Smooth muscle cell (in vitro differentiated cells): ENCODE results near the gene PCP4L1. TPM values are rescaled to one million over a fixed set of nuclear protein-coding genes. Genes with fewer than 3 reads are reported as not detected.
"Not testable (repeated sequence)": the region's sequence is repeated elsewhere in the genome, so short reads cannot be mapped to it uniquely, and the experiment has no call there.

Experiments
- DNase-seq: peaks from one replicate; lab custom pipeline; 2025; ENCODE audit not compliant: unreplicated experiment; lab: John Stamatoyannopoulos, UW
- H2AFZ ChIP-seq: fragments of 200-600 bp; sonication (generic); 2 replicates; pipeline ENCODE4 v1.6.0; 2016; ENCODE audit warnings: antibody characterized with exemption, low read depth, mild to moderate bottlenecking
- H3F3A ChIP-seq: fragments of 200-600 bp; sonication (generic); 2 replicates; pipeline ENCODE4 v1.6.0; 2017; ENCODE audit warnings: antibody characterized with exemption, low read depth
- H3K27ac ChIP-seq: fragments of 200-600 bp; sonication (generic); 2 replicates; pipeline ENCODE4 v1.5.1; 2016; ENCODE audit warnings: low read depth, mild to moderate bottlenecking
- H3K27me3 ChIP-seq: fragments of 200-600 bp; sonication (generic); 2 replicates; pipeline ENCODE4 v1.6.1; 2016; ENCODE audit warnings: low read depth, mild to moderate bottlenecking
- H3K36me3 ChIP-seq: fragments of 200-600 bp; sonication (generic); 2 replicates; pipeline ENCODE4 v1.5.1; 2016; ENCODE audit warnings: low read depth
- H3K4me1 ChIP-seq: fragments of 200-600 bp; sonication (generic); 2 replicates; pipeline ENCODE4 v1.5.1; 2016; ENCODE audit warnings: low read depth
- H3K4me2 ChIP-seq: fragments of 200-600 bp; sonication (generic); 2 replicates; pipeline ENCODE4 v1.6.0; 2016; ENCODE audit warnings: mild to moderate bottlenecking
- H3K4me3 ChIP-seq: fragments of 200-600 bp; sonication (generic); 2 replicates; pipeline ENCODE4 v1.5.1; 2016; ENCODE audit warnings: mild to moderate bottlenecking
- H3K79me2 ChIP-seq: fragments of 200-600 bp; sonication (generic); 2 replicates; pipeline ENCODE4 v1.6.0; 2016; ENCODE audit warnings: low read depth, mild to moderate bottlenecking
- H3K9ac ChIP-seq: fragments of 200-600 bp; sonication (generic); 2 replicates; pipeline ENCODE4 v1.6.0; 2016; ENCODE audit warnings: low read depth
- H3K9me3 ChIP-seq: fragments of 200-600 bp; sonication (generic); replicated peaks from 2 replicates; pipeline ENCODE4 v1.5.1; 2016; ENCODE audit warnings: low read depth
- H4K20me1 ChIP-seq: fragments of 200-600 bp; sonication (generic); 2 replicates; pipeline ENCODE4 v1.6.0; 2016; ENCODE audit warnings: low read depth
- WGBS: methylation state at CpG from one replicate; pipeline ENCODE4 v1.1.7; 2016; ENCODE audit warnings: low lambda C conversion rate; 5-methylcytosine and 5-hydroxymethylcytosine counted together
- polyA plus RNA-seq: library from polyadenylated mRNA; unstranded; fragments of >200 nt; fragmentation: Nextera tagmentation; extraction: Ambion mirVana; gene quantifications from 2 replicates; pipeline ENCODE4 v1.2.1, GENCODE V29; 2016
- total RNA-seq: library from RNA; depleted of rRNA; stranded (reverse); fragments of >200 nt; gene quantifications from 2 replicates; pipeline ENCODE4 v1.2.3, GENCODE V29; 2014
- TF ChIP-seq, protein P1 (sequence below): fragments of 200-600 bp; sonication (generic); IDR thresholded peaks from 2 replicates; pipeline ENCODE4 v1.5.1; 2017; ENCODE audit warnings: borderline replicate concordance, mild to moderate bottlenecking, antibody characterized with exemption; ENCODE audit not compliant: insufficient read depth, poor library complexity, severe bottlenecking

Gene PCP4L1
- total and polyA plus RNA-seq, 2 experiments from 2014 or later, result 0.13 TPM; not detected in 1

GRCh38 chr1:161311595-161312181 is 53.1 kb downstream of the PCP4L1 start:
- no peaks in the 10 kb centered on the region for H3K9me3 ChIP-seq
- no peaks in the 10 kb centered on the region for H3K27me3 ChIP-seq
- TF ChIP-seq, protein P1, sequence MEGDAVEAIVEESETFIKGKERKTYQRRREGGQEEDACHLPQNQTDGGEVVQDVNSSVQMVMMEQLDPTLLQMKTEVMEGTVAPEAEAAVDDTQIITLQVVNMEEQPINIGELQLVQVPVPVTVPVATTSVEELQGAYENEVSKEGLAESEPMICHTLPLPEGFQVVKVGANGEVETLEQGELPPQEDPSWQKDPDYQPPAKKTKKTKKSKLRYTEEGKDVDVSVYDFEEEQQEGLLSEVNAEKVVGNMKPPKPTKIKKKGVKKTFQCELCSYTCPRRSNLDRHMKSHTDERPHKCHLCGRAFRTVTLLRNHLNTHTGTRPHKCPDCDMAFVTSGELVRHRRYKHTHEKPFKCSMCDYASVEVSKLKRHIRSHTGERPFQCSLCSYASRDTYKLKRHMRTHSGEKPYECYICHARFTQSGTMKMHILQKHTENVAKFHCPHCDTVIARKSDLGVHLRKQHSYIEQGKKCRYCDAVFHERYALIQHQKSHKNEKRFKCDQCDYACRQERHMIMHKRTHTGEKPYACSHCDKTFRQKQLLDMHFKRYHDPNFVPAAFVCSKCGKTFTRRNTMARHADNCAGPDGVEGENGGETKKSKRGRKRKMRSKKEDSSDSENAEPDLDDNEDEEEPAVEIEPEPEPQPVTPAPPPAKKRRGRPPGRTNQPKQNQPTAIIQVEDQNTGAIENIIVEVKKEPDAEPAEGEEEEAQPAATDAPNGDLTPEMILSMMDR, result no peak
- 90% methylated on average over 4 of the region's 4 CpGs for WGBS
- H3K4me2 ChIP-seq, result no peak overlapping the region
- H3K36me3 ChIP-seq, result no peaks in the 10 kb centered on the region
- no peak overlapping the region for H3K27ac ChIP-seq
- H3K79me2 ChIP-seq, result peaks cover 15% of the 10 kb centered on the region
- no peak overlapping the region for H3K4me3 ChIP-seq
- peaks cover 15% of the 10 kb centered on the region for H3K4me1 ChIP-seq
- H2AFZ ChIP-seq, result no peak overlapping the region
- H3F3A ChIP-seq, result no peaks in the 10 kb centered on the region
- no peak overlapping the region for H3K9ac ChIP-seq
- DNase-seq, result no peak
- H4K20me1 ChIP-seq, result no peaks in the 10 kb centered on the region

GRCh38 chr1:161313554-161314200 is 55.1 kb downstream of the PCP4L1 start:
- peak overlapping the region; percentile 81 for H3K4me3 ChIP-seq
- H3K27me3 ChIP-seq, result no peaks in the 10 kb centered on the region
- peak overlapping the region; percentile 96 for H2AFZ ChIP-seq
- no peak for DNase-seq
- peaks cover 15% of the 10 kb centered on the region for H3K4me1 ChIP-seq
- H3K36me3 ChIP-seq, result no peaks in the 10 kb centered on the region
- H3F3A ChIP-seq, result no peaks in the 10 kb centered on the region
- peak overlapping the region; percentile 97 for H3K27ac ChIP-seq
- H3K4me2 ChIP-seq, result peak overlapping the region; percentile 91
- no peaks in the 10 kb centered on the region for H4K20me1 ChIP-seq
- peaks cover 22% of the 10 kb centered on the region for H3K79me2 ChIP-seq
- peak overlapping the region; percentile 99 for H3K9ac ChIP-seq
- WGBS, result 45% methylated on average over 28 of the region's 28 CpGs
- TF ChIP-seq, protein P1, result no peak
- no peaks in the 10 kb centered on the region for H3K9me3 ChIP-seq

DNA sequence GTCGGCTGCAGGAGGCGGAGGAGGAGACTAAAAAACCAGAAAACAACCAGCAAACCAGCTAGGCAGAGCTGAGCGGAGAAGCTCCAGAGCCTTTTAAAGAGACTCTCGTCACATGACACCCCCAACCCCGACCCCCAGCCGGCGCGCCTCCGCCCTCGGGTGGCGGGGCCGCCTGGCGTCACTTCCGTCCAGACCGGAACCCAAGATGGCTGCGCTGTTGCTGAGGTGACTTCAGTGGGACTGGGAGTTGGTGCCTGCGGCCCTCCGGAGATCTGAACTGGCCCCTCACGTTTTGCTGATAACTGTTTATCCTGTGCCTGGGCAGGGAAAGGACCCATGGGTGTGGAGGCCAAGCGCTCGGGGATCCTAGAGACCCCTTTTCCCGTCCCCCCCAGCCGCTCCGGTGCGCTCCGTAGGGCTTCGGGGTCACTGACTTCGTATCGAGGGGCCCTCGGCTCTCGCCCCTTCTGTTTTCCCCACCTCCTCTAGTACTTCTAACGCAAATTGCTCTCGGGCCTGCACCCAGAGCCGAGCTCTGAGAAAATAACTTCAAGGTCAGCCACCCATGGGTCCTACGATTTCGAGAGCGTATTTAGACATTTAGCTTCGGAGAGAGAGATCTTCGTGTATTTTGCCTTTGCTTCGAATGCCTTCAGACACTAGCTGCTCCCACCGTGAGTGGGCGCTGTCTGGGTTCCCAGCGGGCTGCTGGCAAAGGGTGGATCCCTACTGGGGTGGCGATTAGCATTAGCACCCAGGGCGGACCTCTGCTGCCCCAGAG is 55.8 kb downstream of the PCP4L1 start, which contains the start of gene SDHC:
Gene SDHC (plus strand): TSS at position 181 of the 781 bp plus-strand sequence. CDS start 25 bp downstream, at position 206.
- Histone ChIP-seq H4K20me1 (no peaks in the 10 kb centered on the region), H3K4me2 (peak within 1 kb of the TSS; percentile 91), H3K36me3 (no peaks in the 10 kb centered on the region), H3K27ac (peak within 1 kb of the TSS; percentile 97), H3F3A (no peaks in the 10 kb centered on the region), H3K9ac (peak within 1 kb of the TSS; percentile 99), H2AFZ (peak within 1 kb of the TSS; percentile 96), H3K9me3 (no peaks in the 10 kb centered on the region), H3K4me1 (peaks cover 15% of the 10 kb centered on the region), H3K79me2 (peaks cover 25% of the 10 kb centered on the region), H3K27me3 (no peaks in the 10 kb centered on the region), H3K4me3 (peak within 1 kb of the TSS; percentile 81)
- DNase-seq, result peak; percentile 66
- WGBS, result 2% methylated on average over 45 of the region's 45 CpGs
- TF ChIP-seq, protein P1, result peak; percentile 37

GRCh38 chr1:161315841-161316674 is 57.5 kb downstream of the PCP4L1 start:
- H3F3A ChIP-seq, H3K36me3 ChIP-seq, H3K9me3 ChIP-seq, H3K27ac ChIP-seq, H3K4me2 ChIP-seq, DNase-seq, H3K27me3 ChIP-seq, H4K20me1 ChIP-seq, H2AFZ ChIP-seq, H3K4me3 ChIP-seq, H3K9ac ChIP-seq: not testable (repeated sequence)
- WGBS, result 68% methylated on average over 17 of the region's 17 CpGs
- Histone ChIP-seq H3K4me1 (peaks cover 15% of the 10 kb centered on the region), H3K79me2 (peaks cover 25% of the 10 kb centered on the region)
